ENCODE results near the gene CTRL. TPM values are rescaled to one million over a fixed set of nuclear protein-coding genes. Genes with fewer than 3 reads are reported as not detected.

Gene CTRL
- total RNA-seq, 6 experiments from 2014 or later = 0.12 to 0.49 (median 0.44) TPM; not detected in 3

DNA sequence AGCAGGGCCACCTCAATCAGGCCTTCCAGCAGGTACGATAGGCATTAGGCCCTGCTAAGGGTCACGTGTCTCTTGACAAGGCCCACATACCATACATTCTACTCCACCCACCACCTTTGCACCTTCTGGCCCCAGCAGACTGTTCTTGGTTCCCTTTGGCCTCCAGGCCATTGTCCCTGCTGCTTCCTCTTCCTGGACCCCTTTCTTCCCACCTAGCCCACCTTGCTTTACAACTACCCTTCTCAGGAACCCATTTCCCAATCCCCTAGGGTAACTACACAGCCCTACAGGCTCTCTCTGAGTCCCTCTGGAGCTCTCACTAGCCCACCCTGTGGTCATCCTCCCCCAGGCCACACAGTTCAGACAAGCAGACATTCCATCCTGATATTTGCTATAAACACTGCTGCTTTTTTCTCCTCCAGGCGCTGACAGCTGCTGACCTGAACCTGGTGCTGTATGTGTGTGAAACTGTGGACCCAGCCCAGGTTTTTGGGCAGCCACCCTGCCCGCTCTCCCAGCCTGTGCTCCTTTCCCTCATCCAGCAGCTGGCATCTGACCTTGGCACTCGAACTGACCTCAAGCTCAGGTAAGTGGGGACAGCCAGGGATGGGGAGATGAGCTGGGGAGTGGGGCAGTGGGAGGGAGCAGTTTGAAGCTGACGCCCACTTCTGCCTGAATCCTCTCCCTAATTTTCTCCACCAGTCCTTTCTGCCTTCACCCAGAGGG, 48.4 kb downstream of the CTRL start:
- peaks cover 0 to 11% (median 5%) of the 10 kb centered on the region in 4 donors for H3K4me1 ChIP-seq
- ATAC-seq = no peak
- intact Hi-C loops (cut with DNase I) = loop anchor here in 1 of 2 donors (5.0 kb wide), 1 partner anchor 44 kb away; no protein-coding TSS in a partner anchor
- H3K36me3 ChIP-seq = peaks cover 3 to 45% (median 24%) of the 10 kb centered on the region in 4 donors
- no peak for DNase-seq
- H3K4me3 ChIP-seq = no peak overlapping the region
- no peaks in the 10 kb centered on the region for H3K27me3 ChIP-seq
- 22% methylated on average over 1 of the region's 6 CpGs for WGBS (ENCODE audit: insufficient coverage, low coverage, low lambda C conversion rate, missing lambda C conversion rate)
- H3K27ac ChIP-seq = no peak overlapping the region
- no peaks in the 10 kb centered on the region for H3K9me3 ChIP-seq
- TF ChIP-seq, protein P1, sequence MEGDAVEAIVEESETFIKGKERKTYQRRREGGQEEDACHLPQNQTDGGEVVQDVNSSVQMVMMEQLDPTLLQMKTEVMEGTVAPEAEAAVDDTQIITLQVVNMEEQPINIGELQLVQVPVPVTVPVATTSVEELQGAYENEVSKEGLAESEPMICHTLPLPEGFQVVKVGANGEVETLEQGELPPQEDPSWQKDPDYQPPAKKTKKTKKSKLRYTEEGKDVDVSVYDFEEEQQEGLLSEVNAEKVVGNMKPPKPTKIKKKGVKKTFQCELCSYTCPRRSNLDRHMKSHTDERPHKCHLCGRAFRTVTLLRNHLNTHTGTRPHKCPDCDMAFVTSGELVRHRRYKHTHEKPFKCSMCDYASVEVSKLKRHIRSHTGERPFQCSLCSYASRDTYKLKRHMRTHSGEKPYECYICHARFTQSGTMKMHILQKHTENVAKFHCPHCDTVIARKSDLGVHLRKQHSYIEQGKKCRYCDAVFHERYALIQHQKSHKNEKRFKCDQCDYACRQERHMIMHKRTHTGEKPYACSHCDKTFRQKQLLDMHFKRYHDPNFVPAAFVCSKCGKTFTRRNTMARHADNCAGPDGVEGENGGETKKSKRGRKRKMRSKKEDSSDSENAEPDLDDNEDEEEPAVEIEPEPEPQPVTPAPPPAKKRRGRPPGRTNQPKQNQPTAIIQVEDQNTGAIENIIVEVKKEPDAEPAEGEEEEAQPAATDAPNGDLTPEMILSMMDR (IDR thresholded peaks at IDR 0.05) = no peak

DNA sequence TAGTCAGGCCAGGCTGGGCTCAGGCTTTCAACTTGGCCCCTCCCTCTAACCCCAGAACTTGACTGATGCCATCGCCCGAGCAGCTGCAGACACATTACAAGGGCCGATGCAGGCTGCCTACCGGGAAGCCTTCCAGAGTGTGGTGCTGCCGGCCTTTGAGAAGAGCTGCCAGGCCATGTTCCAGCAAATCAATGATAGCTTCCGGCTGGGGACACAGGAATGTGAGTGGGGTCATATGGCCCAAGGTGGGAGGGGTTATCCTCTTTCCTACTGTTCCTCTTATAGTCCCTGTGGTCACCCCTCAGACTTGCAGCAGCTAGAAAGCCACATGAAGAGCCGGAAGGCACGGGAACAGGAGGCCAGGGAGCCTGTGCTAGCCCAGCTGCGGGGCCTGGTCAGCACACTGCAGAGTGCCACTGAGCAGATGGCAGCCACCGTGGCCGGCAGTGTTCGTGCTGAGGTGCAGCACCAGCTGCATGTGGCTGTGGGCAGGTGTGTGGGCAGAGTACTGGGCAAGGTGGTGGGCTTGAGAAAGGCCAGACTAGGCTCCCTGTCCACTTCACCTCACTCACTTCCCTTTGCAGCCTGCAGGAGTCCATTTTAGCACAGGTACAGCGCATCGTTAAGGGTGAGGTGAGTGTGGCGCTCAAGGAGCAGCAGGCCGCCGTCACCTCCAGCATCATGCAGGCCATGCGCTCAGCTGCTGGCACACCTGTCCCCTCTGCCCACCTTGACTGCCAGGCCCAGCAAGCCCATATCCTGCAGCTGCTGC, 49.1 kb downstream of the CTRL start:
- H3K27ac ChIP-seq = no peak overlapping the region
- H3K27me3 ChIP-seq = no peaks in the 10 kb centered on the region
- ATAC-seq = peak in 3 of 4 donors; percentile 4 to 44 (median 35)
- WGBS (ENCODE audit: insufficient coverage, low coverage, low lambda C conversion rate, missing lambda C conversion rate) = 48% methylated on average over 7 of the region's 18 CpGs
- H3K4me1 ChIP-seq = peaks cover 0 to 11% (median 5%) of the 10 kb centered on the region in 4 donors
- intact Hi-C loops (cut with DNase I) = loop anchor here in 1 of 2 donors (5.0 kb wide), 1 partner anchor 45 kb away; no protein-coding TSS in a partner anchor
- H3K9me3 ChIP-seq = no peaks in the 10 kb centered on the region
- H3K4me3 ChIP-seq = no peak overlapping the region
- no peak for TF ChIP-seq POLR2A (IDR thresholded peaks at IDR 0.05)
- TF ChIP-seq, protein P1 (IDR thresholded peaks at IDR 0.05) = peak in 2 of 4 donors; percentile 4 to 13
- peaks cover 3 to 53% (median 28%) of the 10 kb centered on the region in 4 donors for H3K36me3 ChIP-seq
- DNase-seq = peak; percentile 52 to 70 (median 59)

DNA sequence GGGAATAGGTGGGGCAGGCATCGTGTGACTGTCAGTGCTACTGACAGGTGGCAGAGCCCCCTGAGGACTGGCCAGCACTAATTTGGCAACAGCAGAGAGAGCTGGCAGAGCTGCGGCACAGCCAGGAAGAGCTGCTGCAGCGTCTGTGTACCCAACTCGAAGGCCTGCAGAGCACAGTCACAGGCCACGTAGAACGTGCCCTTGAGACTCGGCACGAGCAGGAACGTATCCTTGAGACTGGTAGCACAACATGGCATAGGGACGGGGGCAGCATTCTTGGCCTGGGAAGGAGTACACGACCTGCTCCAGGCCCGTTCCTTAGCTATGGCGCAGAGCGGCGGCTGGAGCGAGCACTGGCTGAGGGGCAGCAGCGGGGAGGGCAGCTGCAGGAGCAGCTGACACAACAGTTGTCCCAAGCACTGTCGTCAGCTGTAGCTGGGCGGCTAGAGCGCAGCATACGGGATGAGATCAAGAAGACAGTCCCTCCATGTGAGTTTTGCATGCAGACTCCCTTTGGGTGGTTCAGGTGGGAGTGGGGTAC, 50.0 kb downstream of the CTRL start:
- intact Hi-C loops (cut with DNase I) = loop anchor here in 1 of 2 donors (5.0 kb wide), 1 partner anchor 46 kb away; no protein-coding TSS in a partner anchor
- DNase-seq = no peak
- Histone ChIP-seq H3K4me1 (peaks cover 0 to 11% (median 5%) of the 10 kb centered on the region in 4 donors), H3K9me3 (no peaks in the 10 kb centered on the region), H3K27ac (no peak overlapping the region), H3K27me3 (no peaks in the 10 kb centered on the region), H3K36me3 (peaks cover 3 to 62% (median 32%) of the 10 kb centered on the region in 4 donors), H3K4me3 (no peak overlapping the region)
- ATAC-seq = no peak
- TF ChIP-seq, protein P1 (IDR thresholded peaks at IDR 0.05) = no peak
- TF ChIP-seq POLR2A (IDR thresholded peaks at IDR 0.05) = no peak
- 85% methylated on average over 6 of the region's 21 CpGs for WGBS (ENCODE audit: insufficient coverage, low coverage, low lambda C conversion rate, missing lambda C conversion rate)

DNA sequence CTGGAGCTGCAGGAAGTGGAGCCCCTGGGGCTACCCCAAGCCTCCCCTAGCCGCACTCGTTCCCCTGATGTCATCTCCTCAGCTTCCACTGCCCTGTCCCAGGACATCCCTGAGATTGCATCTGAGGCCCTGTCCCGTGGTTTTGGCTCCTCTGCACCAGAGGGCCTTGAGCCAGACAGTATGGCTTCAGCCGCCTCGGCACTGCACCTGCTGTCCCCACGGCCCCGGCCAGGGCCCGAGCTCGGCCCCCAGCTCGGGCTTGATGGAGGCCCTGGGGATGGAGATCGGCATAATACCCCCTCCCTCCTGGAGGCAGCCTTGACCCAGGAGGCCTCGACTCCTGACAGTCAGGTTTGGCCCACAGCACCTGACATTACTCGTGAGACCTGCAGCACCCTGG, 51.1 kb downstream of the CTRL start:
- H3K4me1 ChIP-seq = peaks cover 0 to 20% (median 5%) of the 10 kb centered on the region in 4 donors
- no peak overlapping the region for H3K27ac ChIP-seq
- ATAC-seq (no peak), DNase-seq (no peak)
- peaks cover 3 to 63% (median 32%) of the 10 kb centered on the region in 4 donors for H3K36me3 ChIP-seq
- H3K27me3 ChIP-seq = no peaks in the 10 kb centered on the region
- no peak overlapping the region for H3K4me3 ChIP-seq
- intact Hi-C loops (cut with DNase I) = loop anchor here in 1 of 2 donors (5.0 kb wide), 1 partner anchor 47 kb away; no protein-coding TSS in a partner anchor
- WGBS (ENCODE audit: insufficient coverage, low coverage, low lambda C conversion rate, missing lambda C conversion rate) = no CpG with 5 or more reads among the region's 13 CpGs
- TF ChIP-seq, protein P1 (IDR thresholded peaks at IDR 0.05) = no peak
- TF ChIP-seq POLR2A (IDR thresholded peaks at IDR 0.05) = no peak
- no peaks in the 10 kb centered on the region for H3K9me3 ChIP-seq
